HG03342 (cell line): ENCODE results near the gene BMAL1.
A peak's percentile ranks its signal among the peaks of the same experiment; 100 is the strongest.

Source experiments
- ATAC-seq: cut with Tn5 transposase; IDR thresholded peaks from one replicate; pipeline ENCODE4 v1.9.1; 2021; ENCODE audit warnings: mild to moderate bottlenecking, moderate library complexity; ENCODE audit not compliant: unreplicated experiment

The BMAL1 gene

GRCh38 chr11:13338427-13339069 is 61.0 kb downstream of the BMAL1 start:
- ATAC-seq = no peak

- peak; percentile 25 for ATAC-seq
These were observed 61.9 kb downstream of the BMAL1 start for GRCh38 chr11:13339195-13340153.

DNA sequence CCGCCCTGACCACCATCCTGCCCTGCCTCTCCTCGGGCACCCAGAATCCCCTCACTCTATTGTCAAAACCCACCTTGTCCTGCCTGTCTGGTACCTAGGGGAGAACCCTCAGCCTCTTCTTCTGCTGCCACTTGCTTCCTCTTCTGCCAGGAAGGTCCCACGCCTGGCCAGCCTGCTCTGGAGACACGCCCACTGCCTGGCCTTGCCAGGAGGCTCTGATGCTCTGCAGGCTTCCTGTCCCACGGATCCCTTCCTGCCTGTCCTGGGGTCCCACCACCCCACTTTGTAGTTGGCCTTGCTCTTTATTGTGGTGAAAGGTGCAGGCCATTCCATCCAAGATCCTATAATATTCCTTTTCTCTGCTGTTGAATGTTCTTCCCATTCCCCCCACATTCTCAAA is 63.4 kb downstream of the BMAL1 start:
- ATAC-seq = no peak

- ATAC-seq = peak; percentile 54
These were observed 65.5 kb downstream of the BMAL1 start for GRCh38 chr11:13343067-13343466.

- peak; percentile 56 for ATAC-seq
These were observed 66.5 kb downstream of the BMAL1 start for GRCh38 chr11:13343931-13344717.

- no peak for ATAC-seq
These were observed 67.2 kb downstream of the BMAL1 start for GRCh38 chr11:13344818-13345217.

DNA sequence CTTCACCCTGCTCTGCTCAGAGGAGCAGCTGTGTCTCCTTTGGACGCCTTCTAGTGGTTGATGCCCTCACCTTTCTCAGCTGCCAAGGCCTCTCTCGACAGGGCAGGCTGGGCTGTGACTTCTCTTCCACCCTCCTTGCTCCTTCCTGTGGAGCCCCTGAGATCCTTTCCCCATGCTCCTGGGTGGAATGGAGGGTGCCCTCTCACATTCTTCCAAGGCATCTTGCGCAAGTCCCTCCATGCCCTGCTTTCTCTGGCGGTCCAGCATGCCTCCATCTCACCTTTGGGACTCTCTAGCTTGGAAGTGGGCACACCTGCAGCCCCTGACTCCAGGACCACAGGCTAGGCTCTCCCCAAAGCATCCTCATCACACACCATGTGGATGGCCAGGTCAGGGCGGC is 68.9 kb downstream of the BMAL1 start:
- no peak for ATAC-seq

- no peak for ATAC-seq
These were observed 70.3 kb downstream of the BMAL1 start for GRCh38 chr11:13347901-13348300.

- no peak for ATAC-seq
These were observed 70.7 kb downstream of the BMAL1 start for GRCh38 chr11:13348305-13348704.

- ATAC-seq = no peak
These were observed 71.5 kb downstream of the BMAL1 start for GRCh38 chr11:13349046-13349445.

- no peak for ATAC-seq
These were observed 72.0 kb downstream of the BMAL1 start for GRCh38 chr11:13349581-13349980.

GRCh38 chr11:13352711-13353110 is 75.1 kb downstream of the BMAL1 start:
- ATAC-seq = no peak

DNA sequence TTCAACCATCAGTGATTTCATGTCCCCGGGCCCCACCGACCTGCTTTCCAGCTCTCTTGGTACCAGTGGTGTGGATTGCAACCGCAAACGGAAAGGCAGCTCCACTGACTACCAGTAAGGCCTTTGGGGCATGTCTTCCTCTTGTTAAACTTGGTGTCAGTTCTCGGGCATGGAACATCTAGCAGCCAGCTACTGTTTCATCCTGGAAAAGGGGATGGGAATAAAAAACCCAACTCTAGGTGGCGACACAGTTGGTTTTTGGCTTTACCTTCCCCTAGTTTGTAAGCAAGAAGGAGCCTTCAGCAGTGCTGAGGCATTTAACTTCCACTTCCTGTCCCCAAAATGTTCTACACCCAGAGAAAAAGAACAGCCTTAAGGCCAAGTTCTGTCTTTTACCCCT is 76.7 kb downstream of the BMAL1 start:
- ATAC-seq = no peak

GRCh38 chr11:13355191-13355590 is 77.6 kb downstream of the BMAL1 start:
- ATAC-seq = no peak

GRCh38 chr11:13357232-13357631 is 79.6 kb downstream of the BMAL1 start:
- no peak for ATAC-seq

GRCh38 chr11:13358596-13359270 is 81.1 kb downstream of the BMAL1 start:
- ATAC-seq = no peak

DNA sequence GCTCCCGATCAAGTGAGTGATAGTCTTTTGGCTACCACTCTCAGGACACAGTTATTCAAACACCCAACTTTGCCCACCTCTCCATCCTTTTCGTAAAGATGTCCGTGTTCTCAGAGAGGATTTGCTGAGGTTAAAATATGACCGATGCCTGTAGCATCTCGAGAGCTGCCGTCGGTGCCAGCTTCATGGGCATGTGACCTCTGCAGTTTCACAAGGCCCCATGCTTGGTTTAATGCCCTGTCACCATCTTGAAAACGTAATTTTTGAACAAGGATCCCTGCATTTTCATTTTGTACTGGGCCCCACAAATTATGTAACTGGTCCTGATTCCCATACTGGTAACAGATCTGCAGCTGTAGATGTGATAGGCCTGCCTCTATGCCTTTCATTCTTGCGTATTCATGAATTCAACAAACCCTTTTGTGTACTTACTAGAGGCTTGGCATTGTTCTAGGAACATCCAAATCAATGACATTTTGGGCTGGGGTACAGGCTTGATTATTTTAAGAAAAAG is 85.1 kb downstream of the BMAL1 start:
- ATAC-seq = no peak

GRCh38 chr11:13364388-13364787 is 86.8 kb downstream of the BMAL1 start:
- no peak for ATAC-seq

GRCh38 chr11:13366266-13367026 is 88.9 kb downstream of the BMAL1 start:
- ATAC-seq = no peak

GRCh38 chr11:13367115-13367514 is 89.5 kb downstream of the BMAL1 start:
- no peak for ATAC-seq
